ENCODE results near the gene GTF2H4.

Gene GTF2H4

GRCh38 chr6:30960907-30961673 lies 53.1 kb downstream of the GTF2H4 start:
- no peak for FAIRE-seq

- FAIRE-seq = no peak
Observed at GRCh38 chr6:30962716-30963115, 54.7 kb downstream of the GTF2H4 start.

- no peak for FAIRE-seq
Observed at GRCh38 chr6:30963641-30964040, 55.6 kb downstream of the GTF2H4 start.
